ENCODE results near the gene MPRIP.

MPRIP gene

DNA sequence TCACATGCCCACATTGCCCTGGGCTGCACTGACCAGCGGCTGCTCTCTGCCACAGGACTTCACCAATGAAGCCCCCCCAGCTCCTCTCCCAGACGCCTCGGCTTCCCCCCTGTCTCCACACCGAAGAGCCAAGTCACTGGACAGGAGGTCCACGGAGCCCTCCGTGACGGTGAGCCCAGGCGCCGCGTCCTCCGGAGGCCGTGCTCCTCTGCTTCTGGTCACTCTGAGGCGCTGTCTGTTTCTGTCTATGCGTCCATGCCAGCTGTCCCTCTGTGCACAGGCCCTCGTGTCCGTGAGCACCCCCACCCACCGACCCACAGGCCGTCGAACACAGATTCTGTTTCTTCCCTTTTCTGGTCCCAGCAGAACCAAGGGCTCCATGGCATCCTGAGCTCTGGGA, 101.2 kb downstream of the MPRIP start:
- no peak for DNase-seq (ENCODE audit: low spot score)
- H3K4me3 ChIP-seq = no peak overlapping the region
- H3K27ac ChIP-seq = no peak overlapping the region
- TF ChIP-seq, protein P1, sequence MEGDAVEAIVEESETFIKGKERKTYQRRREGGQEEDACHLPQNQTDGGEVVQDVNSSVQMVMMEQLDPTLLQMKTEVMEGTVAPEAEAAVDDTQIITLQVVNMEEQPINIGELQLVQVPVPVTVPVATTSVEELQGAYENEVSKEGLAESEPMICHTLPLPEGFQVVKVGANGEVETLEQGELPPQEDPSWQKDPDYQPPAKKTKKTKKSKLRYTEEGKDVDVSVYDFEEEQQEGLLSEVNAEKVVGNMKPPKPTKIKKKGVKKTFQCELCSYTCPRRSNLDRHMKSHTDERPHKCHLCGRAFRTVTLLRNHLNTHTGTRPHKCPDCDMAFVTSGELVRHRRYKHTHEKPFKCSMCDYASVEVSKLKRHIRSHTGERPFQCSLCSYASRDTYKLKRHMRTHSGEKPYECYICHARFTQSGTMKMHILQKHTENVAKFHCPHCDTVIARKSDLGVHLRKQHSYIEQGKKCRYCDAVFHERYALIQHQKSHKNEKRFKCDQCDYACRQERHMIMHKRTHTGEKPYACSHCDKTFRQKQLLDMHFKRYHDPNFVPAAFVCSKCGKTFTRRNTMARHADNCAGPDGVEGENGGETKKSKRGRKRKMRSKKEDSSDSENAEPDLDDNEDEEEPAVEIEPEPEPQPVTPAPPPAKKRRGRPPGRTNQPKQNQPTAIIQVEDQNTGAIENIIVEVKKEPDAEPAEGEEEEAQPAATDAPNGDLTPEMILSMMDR (IDR thresholded peaks at IDR 0.05) = no peak

DNA sequence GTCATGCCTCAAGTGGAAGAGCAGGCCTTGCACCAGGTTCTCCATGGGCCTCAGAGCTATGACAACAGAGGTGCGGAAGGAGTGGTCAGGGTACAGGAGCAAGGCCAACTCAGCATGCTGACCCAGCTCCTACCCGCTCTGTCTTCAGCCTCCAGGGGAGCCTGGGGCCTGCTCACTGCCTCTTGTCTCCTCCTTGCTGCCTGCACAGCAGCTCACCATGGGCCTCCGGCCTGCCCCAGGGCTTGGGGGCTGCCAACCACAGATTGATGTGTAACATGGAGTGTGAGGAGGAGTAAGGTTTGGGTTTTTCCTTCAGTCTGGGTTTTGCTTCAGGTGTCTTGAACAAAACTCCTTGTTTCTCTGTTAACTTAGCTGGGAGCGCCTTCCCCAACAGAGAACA, 101.8 kb downstream of the MPRIP start:
- TF ChIP-seq, protein P1 (IDR thresholded peaks at IDR 0.05) = no peak
- no peak overlapping the region for H3K4me3 ChIP-seq
- no peak for DNase-seq (ENCODE audit: low spot score)
- H3K27ac ChIP-seq = no peak overlapping the region

DNA sequence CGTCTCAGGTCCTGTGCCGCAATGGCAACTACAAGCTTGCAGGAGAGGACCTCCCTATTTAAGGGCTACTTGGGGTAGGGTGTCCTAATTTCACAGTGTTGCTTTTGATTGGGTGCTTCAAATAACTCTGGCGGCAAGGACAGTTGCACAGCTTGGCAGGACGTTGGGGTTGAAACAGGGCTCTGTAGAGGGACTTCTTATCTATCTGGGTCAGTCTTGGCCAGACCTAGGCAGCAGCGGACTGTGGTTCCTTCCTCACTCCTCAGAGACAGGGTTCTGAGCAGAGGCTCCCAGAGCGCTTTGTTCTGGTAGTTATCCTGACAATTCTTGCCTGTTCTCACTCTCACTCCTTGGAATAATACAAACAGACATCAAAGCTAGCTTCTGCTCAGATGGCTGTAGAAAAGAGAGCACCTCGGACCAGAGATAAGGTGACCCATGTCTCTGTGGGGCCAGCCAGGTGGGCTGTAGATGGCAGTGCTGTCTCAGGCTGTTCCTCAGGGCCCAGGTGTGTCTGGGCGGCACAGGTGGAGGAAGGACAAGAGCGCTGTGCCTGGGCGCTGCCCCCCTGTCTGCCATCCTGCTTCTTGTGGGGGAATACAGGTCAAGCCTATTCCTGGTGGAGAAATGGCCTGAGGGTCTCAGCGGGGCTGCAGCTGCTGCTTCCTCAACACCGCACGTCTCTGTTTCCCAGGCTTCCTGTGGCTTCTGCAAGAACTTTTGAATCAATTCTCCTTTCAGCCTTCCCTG, 102.8 kb downstream of the MPRIP start:
- no peak for DNase-seq (ENCODE audit: low spot score)
- TF ChIP-seq, protein P1 (IDR thresholded peaks at IDR 0.05) = no peak
- no peak overlapping the region for H3K4me3 ChIP-seq
- no peak overlapping the region for H3K27ac ChIP-seq

DNA sequence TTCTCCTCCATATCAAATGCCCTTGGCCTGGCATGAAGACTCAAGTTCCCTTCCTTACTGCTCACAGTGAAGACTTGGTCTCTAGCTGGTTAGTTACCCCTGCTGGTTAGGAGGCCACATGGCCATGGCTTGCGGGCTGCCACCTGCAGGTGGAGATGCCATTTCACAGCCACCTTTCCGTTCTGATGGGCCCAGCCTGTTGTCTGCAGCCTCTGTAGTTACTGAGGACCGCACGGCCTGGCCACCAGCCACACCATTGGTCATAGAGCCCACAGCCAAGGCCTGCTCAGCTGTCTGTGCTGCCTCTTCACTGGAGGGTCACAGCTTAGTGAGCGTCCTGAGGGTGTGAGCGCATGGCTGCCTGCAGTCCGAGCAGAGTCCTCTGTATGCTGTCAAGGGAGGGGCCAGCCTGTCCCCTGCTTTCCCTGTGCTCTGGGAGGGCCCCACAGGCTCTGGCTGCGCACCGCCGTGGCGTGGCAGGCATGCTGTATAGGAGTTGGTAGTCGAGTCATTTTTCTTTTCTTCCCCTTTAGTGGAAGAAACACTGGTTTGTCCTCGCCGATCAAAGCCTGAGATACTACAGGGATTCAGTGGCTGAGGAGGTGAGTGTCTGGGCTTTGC, 104.6 kb downstream of the MPRIP start:
- DNase-seq (ENCODE audit: low spot score) = no peak
- no peak overlapping the region for H3K4me3 ChIP-seq
- TF ChIP-seq, protein P1 (IDR thresholded peaks at IDR 0.05) = no peak
- H3K27ac ChIP-seq = no peak overlapping the region

DNA sequence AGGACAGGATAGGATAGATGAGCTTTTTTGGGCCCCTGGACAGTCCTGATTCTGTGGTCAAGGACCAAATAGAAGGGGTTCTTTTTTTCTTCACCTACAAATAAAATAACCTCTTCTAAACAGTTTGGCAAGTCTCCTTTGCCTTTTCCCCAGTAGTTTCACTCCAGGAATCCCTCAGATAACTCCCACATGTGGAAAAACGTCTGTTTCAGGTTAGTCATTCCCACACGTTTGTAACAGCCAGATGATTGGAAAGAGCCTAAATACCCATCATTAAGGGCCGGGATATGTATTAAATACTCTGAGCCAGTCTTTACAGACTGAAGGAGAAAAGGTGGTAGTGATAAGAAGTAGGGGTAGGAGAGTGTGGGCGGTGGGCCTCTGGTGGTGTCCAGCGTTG, 105.6 kb downstream of the MPRIP start:
- H3K4me3 ChIP-seq = no peak overlapping the region
- TF ChIP-seq, protein P1 (IDR thresholded peaks at IDR 0.05) = no peak

DNA sequence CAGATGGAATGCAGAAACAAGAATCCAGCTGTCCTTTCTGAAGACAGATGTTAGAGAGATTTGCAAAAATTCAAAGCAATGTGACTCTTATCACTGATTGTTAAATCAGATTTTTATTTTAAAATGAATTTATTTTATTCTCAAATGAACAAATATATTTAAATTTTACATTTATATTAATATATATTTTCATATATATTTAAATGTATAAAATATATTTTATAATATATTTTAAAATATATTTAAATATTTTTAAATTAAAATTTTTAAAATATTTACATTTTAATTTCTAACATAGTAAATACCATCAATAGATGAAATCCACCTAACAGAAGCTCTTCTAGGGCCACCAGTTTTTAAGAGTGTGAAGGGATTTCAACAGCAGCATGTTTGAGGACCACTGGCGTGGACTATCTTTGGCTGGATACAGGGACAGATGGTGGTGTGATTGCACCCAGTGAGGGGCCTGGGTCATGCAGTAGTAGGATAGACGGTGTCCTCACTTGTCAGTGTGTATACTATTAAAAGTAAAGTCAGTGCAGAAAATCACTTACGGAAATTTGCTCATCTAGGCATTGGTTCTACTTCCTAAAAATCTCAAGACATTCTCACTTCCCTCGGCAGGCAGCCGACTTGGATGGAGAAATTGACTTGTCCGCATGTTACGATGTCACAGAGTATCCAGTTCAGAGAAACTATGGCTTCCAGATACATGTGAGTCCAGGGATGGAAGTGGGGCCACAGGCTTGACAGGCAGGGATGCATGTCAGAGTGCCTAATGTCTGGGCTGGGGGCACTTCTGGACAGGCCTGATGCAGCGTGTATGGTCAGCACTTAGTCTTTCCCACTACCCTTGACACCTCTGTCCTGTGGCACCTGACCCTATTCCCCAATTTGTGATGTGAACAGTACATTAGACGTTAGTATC, 107.5 kb downstream of the MPRIP start:
- H3K27ac ChIP-seq = peak overlapping the region in 1 of 2 donors; percentile 79
- TF ChIP-seq, protein P1 (IDR thresholded peaks at IDR 0.05) = no peak
- H3K4me3 ChIP-seq = no peak overlapping the region
- no peak for DNase-seq (ENCODE audit: low spot score)

More for the DNA sequence above, 105.6 kb downstream of the MPRIP start:
- H3K27ac ChIP-seq = no peak overlapping the region
- DNase-seq (ENCODE audit: low spot score) = no peak
